ENCODE measurements around the gene CNTN1. TPM values are rescaled to one million over a fixed set of nuclear protein-coding genes. Genes with fewer than 3 reads are reported as not detected.

The CNTN1 gene
- total RNA-seq, 1 experiment from 2014 or later = 6.5 TPM

DNA sequence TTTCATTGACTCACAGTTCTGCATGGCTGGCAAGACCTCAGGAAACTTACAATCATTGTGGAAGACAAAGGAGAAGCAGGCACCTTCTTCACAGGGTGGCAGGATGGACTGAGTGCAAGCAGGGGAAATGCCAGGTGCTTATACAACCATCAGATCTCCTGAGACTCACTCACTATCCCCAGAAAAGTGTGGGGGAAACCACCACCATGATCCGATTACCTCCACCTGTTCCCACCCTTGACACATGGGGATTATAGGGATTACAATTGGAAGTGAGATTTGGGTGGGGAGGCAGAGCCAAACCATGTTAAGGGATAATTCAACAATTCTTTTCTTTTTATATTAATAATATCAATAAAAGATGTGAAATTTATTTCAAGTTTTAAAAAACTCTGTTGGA is 34.1 kb downstream of the CNTN1 start:
- no peak overlapping the region for H2AK5ac ChIP-seq (ENCODE audit: insufficient read length, low read length)
- Mint-ChIP-seq H3K27me3 (ENCODE audit: low read depth) (no peaks in the 10 kb centered on the region), H3K4me1 (peaks cover 0 to 4% of the 10 kb centered on the region in 2 experiments; a peak in 2 of 4 replicates), H3K36me3 (ENCODE audit: insufficient read depth in 1 of 3, low read depth in 3 of 3) (no peaks in the 10 kb centered on the region; a peak in 1 of 7 replicates), H3K9me3 (no peaks in the 10 kb centered on the region), H3K4me3 (no peak overlapping the region), H3K27ac (0 out of 7 replicates have a peak overlapping the region, but pooled peaks of 1 of the 3 experiments have one; percentile 25)
- H4K5ac ChIP-seq (ENCODE audit: insufficient read length, low read depth, low read length) = no peak overlapping the region
- H2AFZ ChIP-seq (ENCODE audit: low read length) = no peak overlapping the region
- no peaks in the 10 kb centered on the region for H3K23me2 ChIP-seq (ENCODE audit: insufficient read length, low read depth, low read length, poor library complexity, severe bottlenecking)
- no peak overlapping the region for H3K9ac ChIP-seq (ENCODE audit: extremely low read depth, insufficient read length, low read length)
- no peak overlapping the region for H3K18ac ChIP-seq (ENCODE audit: insufficient read length, low read depth, low read length)
- WGBS (ENCODE audit: extremely low coverage, insufficient read length, low lambda C conversion rate) = no CpG with 5 or more reads among the region's 1 CpG
- H3K79me2 ChIP-seq (ENCODE audit: insufficient read depth, low read length) = no peaks in the 10 kb centered on the region
- H3K9me3 ChIP-seq (ENCODE audit: control insufficient read depth, low read depth, low read length) = no peaks in the 10 kb centered on the region
- no peak overlapping the region for H2BK20ac ChIP-seq (ENCODE audit: low read depth, low read length, poor library complexity, severe bottlenecking)
- H2BK15ac ChIP-seq (ENCODE audit: low read depth, low read length) = no peak overlapping the region
- H3K27me3 ChIP-seq (ENCODE audit: insufficient read depth, low read length) = no peaks in the 10 kb centered on the region
- no peak overlapping the region for H2BK5ac ChIP-seq (ENCODE audit: insufficient read length, low read length)
- TF ChIP-seq, protein P1, sequence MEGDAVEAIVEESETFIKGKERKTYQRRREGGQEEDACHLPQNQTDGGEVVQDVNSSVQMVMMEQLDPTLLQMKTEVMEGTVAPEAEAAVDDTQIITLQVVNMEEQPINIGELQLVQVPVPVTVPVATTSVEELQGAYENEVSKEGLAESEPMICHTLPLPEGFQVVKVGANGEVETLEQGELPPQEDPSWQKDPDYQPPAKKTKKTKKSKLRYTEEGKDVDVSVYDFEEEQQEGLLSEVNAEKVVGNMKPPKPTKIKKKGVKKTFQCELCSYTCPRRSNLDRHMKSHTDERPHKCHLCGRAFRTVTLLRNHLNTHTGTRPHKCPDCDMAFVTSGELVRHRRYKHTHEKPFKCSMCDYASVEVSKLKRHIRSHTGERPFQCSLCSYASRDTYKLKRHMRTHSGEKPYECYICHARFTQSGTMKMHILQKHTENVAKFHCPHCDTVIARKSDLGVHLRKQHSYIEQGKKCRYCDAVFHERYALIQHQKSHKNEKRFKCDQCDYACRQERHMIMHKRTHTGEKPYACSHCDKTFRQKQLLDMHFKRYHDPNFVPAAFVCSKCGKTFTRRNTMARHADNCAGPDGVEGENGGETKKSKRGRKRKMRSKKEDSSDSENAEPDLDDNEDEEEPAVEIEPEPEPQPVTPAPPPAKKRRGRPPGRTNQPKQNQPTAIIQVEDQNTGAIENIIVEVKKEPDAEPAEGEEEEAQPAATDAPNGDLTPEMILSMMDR (conservative IDR thresholded peaks at IDR 0.05) = no peak
- H3K4me2 ChIP-seq (ENCODE audit: insufficient read depth, insufficient read length, low read length) = no peak overlapping the region
- H3T11ph ChIP-seq (ENCODE audit: low read length) = no peak overlapping the region
- H3K4ac ChIP-seq (ENCODE audit: low read depth, low read length) = no peak overlapping the region
- H4K91ac ChIP-seq (ENCODE audit: insufficient read length, low read depth, low read length) = no peak overlapping the region
- H3K14ac ChIP-seq (ENCODE audit: insufficient read depth, low read length) = no peak overlapping the region
- H3K23ac ChIP-seq (ENCODE audit: insufficient read length, low read depth, low read length) = no peak overlapping the region
- H4K20me1 ChIP-seq (ENCODE audit: control insufficient read depth, insufficient read depth, insufficient read length) = no peaks in the 10 kb centered on the region
- no peaks in the 10 kb centered on the region for H3K79me1 ChIP-seq (ENCODE audit: insufficient read depth, low read depth, low read length, poor library complexity, severe bottlenecking)
- no peaks in the 10 kb centered on the region for H3K4me1 ChIP-seq (ENCODE audit: insufficient read depth, low read length)
- H2BK120ac ChIP-seq (ENCODE audit: low read depth, low read length, poor library complexity, severe bottlenecking) = no peak overlapping the region
- no peak overlapping the region for H3K56ac ChIP-seq (ENCODE audit: insufficient read length, low read depth, low read length)
- H4K8ac ChIP-seq (replicated peaks; ENCODE audit: insufficient read length, low read depth, low read length) = no peak overlapping the region
- no peak overlapping the region for H2BK12ac ChIP-seq (ENCODE audit: insufficient read length, low read depth, low read length)
- DNase-seq = no peak
- H3K27ac ChIP-seq (ENCODE audit: insufficient read length, low read depth, low read length) = no peak overlapping the region

Data from H9 (cell line).